Activated CD4-positive, CD25-positive, alpha-beta regulatory T cell (primary cell): ENCODE data around the gene PLCB2.

Source experiments
- DNase-seq, 4 experiments: peaks; one replicate each; lab custom pipeline; 2025; lab: John Stamatoyannopoulos, UW

The PLCB2 gene

GRCh38 chr15:40303576-40303975 lies 4.2 kb downstream of the PLCB2 start:
- DNase-seq: no peak

GRCh38 chr15:40302981-40303380 lies 4.8 kb downstream of the PLCB2 start:
- no peak for DNase-seq

GRCh38 chr15:40302288-40302886 lies 5.3 kb downstream of the PLCB2 start:
- no peak for DNase-seq

GRCh38 chr15:40301467-40302179 lies 6.1 kb downstream of the PLCB2 start:
- DNase-seq: no peak

- no peak for DNase-seq
These were observed 7.0 kb downstream of the PLCB2 start for GRCh38 chr15:40300771-40301170.

GRCh38 chr15:40300367-40300766 lies 7.4 kb downstream of the PLCB2 start:
- DNase-seq: no peak

GRCh38 chr15:40298216-40298935 lies 9.4 kb downstream of the PLCB2 start:
- no peak for DNase-seq

- DNase-seq: no peak
These were observed 10.4 kb downstream of the PLCB2 start for GRCh38 chr15:40297356-40297755.

- no peak for DNase-seq
These were observed 11.0 kb downstream of the PLCB2 start for GRCh38 chr15:40296561-40297230.

- no peak for DNase-seq
These were observed 11.7 kb downstream of the PLCB2 start for GRCh38 chr15:40295877-40296560.

- DNase-seq: no peak
These were observed 12.4 kb downstream of the PLCB2 start for GRCh38 chr15:40295297-40295696.

GRCh38 chr15:40293905-40294895 lies 13.5 kb downstream of the PLCB2 start:
- DNase-seq: no peak

- no peak for DNase-seq
These were observed 14.7 kb downstream of the PLCB2 start for GRCh38 chr15:40293006-40293405.

GRCh38 chr15:40292246-40292645 lies 15.5 kb downstream of the PLCB2 start:
- no peak for DNase-seq

GRCh38 chr15:40290918-40291574 lies 16.7 kb downstream of the PLCB2 start:
- no peak for DNase-seq

- DNase-seq: no peak
These were observed 17.2 kb downstream of the PLCB2 start for GRCh38 chr15:40290545-40290917.

GRCh38 chr15:40289140-40289775 lies 18.5 kb downstream of the PLCB2 start:
- no peak for DNase-seq

GRCh38 chr15:40287968-40288367 lies 19.8 kb downstream of the PLCB2 start:
- DNase-seq: no peak

- no peak for DNase-seq
These were observed 20.2 kb downstream of the PLCB2 start for GRCh38 chr15:40287505-40287904.

GRCh38 chr15:40286794-40287193 lies 20.9 kb downstream of the PLCB2 start:
- DNase-seq: no peak
